ENCODE data around the gene FPGT. TPM values are rescaled to one million over a fixed set of nuclear protein-coding genes. Genes with fewer than 3 reads are reported as not detected.
"Not testable (repeated sequence)": the region's sequence is repeated elsewhere in the genome, so short reads cannot be mapped to it uniquely, and the experiment has no call there.

The FPGT gene
- polyA plus RNA-seq (2011; rRNA removed), result 13.5 and 19.6 TPM in 2 replicates
- polyA minus RNA-seq (2011; rRNA and poly(A)+ RNA removed), result 7.6 and 12.7 TPM in 2 replicates

GRCh38 chr1:74197657-74198552 is at the start of gene FPGT, which contains the start of gene LRRIQ3:
Gene FPGT, plus strand, starts transcription at chr1:74198242. Its CDS starts 37 bp downstream, at chr1:74198279.
Gene LRRIQ3, minus strand, starts transcription at chr1:74198176. Its CDS starts 14,492 bp downstream, at chr1:74183684.
- Histone ChIP-seq H3K27me3 (ENCODE audit: control insufficient read depth, insufficient read depth, low read length) (no peaks in the 10 kb centered on the region), H3K9me3 (ENCODE audit: control insufficient read depth, insufficient read depth, low read length) (no peaks in the 10 kb centered on the region), H3K4me3 (ENCODE audit: low read depth, low read length) (peak within 1 kb of the TSS; percentile 86), H3K27ac (ENCODE audit: low read depth, low read length) (peak within 1 kb of the TSS; percentile 82)
- CTCF ChIA-PET, result interaction anchor here (1.0 to 1.5 kb wide), 2 partner anchors 45 to 271 kb away, joined by 3 to 9 read pairs; no protein-coding TSS in a partner anchor
- TF ChIP-seq CTCF (IDR thresholded peaks at IDR 0.05; ENCODE audit: low read depth, low read length), result no peak
- POLR2A ChIA-PET, result no interaction called here
- DNase-seq (ENCODE audit: low read depth, low spot score), result peak; percentile 87

GRCh38 chr1:74160046-74160445 is 38.0 kb upstream of the FPGT start:
- no peak for DNase-seq (ENCODE audit: low read depth, low spot score)

GRCh38 chr1:74161497-74161896 is 36.5 kb upstream of the FPGT start:
- no peak overlapping the region for H3K27ac ChIP-seq (ENCODE audit: low read depth, low read length)

More at GRCh38 chr1:74160046-74160445, 38.0 kb upstream of the FPGT start:
- TF ChIP-seq CTCF (IDR thresholded peaks at IDR 0.05; ENCODE audit: low read depth, low read length), result no peak
- H3K4me3 ChIP-seq (ENCODE audit: low read depth, low read length), result no peak overlapping the region
- POLR2A ChIA-PET, result no interaction called here
- CTCF ChIA-PET, result no interaction called here
- H3K9me3 ChIP-seq (ENCODE audit: control insufficient read depth, insufficient read depth, low read length), result no peaks in the 10 kb centered on the region
- no peaks in the 10 kb centered on the region for H3K27me3 ChIP-seq (ENCODE audit: control insufficient read depth, insufficient read depth, low read length)
- H3K27ac ChIP-seq (ENCODE audit: low read depth, low read length), result no peak overlapping the region

GRCh38 chr1:74162333-74162732 is 35.7 kb upstream of the FPGT start:
- POLR2A ChIA-PET, result no interaction called here
- no peaks in the 10 kb centered on the region for H3K27me3 ChIP-seq (ENCODE audit: control insufficient read depth, insufficient read depth, low read length)
- no peak overlapping the region for H3K4me3 ChIP-seq (ENCODE audit: low read depth, low read length)
- no peak overlapping the region for H3K27ac ChIP-seq (ENCODE audit: low read depth, low read length)
- H3K9me3 ChIP-seq (ENCODE audit: control insufficient read depth, insufficient read depth, low read length), result no peaks in the 10 kb centered on the region
- CTCF ChIA-PET, result no interaction called here
- DNase-seq (ENCODE audit: low read depth, low spot score), result no peak
- TF ChIP-seq CTCF (IDR thresholded peaks at IDR 0.05; ENCODE audit: low read depth, low read length), result no peak

More at GRCh38 chr1:74161497-74161896, 36.5 kb upstream of the FPGT start:
- POLR2A ChIA-PET, result no interaction called here
- Histone ChIP-seq H3K9me3 (ENCODE audit: control insufficient read depth, insufficient read depth, low read length) (no peaks in the 10 kb centered on the region), H3K4me3 (ENCODE audit: low read depth, low read length) (no peak overlapping the region), H3K27me3 (ENCODE audit: control insufficient read depth, insufficient read depth, low read length) (no peaks in the 10 kb centered on the region)
- no peak for TF ChIP-seq CTCF (IDR thresholded peaks at IDR 0.05; ENCODE audit: low read depth, low read length)
- DNase-seq (ENCODE audit: low read depth, low spot score), result peak; percentile 39
- CTCF ChIA-PET, result interaction anchor here (0.9 kb wide), 1 partner anchor 307 kb away, joined by 5 read pairs; no protein-coding TSS in a partner anchor

- H3K27ac ChIP-seq (ENCODE audit: low read depth, low read length); H3K9me3 ChIP-seq (ENCODE audit: control insufficient read depth, insufficient read depth, low read length); DNase-seq (ENCODE audit: low read depth, low spot score); H3K27me3 ChIP-seq (ENCODE audit: control insufficient read depth, insufficient read depth, low read length); H3K4me3 ChIP-seq (ENCODE audit: low read depth, low read length); CTCF ChIA-PET: not testable (repeated sequence)
- POLR2A ChIA-PET, result interaction anchor here (0.7 kb wide), 1 partner anchor 39 kb away, joined by 3 read pairs; no protein-coding TSS in a partner anchor
These were observed 23.6 kb upstream of the FPGT start for GRCh38 chr1:74174423-74174822.

Data from AG04450 (cell line).